Spleen (tissue), 7 donors: ENCODE data around the gene CAMK2B.

Experiments
- CTCF ChIP-seq, 11 experiments: fragments of 200-600 bp in 7 of 11; fragments of 450-650 bp in 4 of 11; sonication (generic) in 4 of 11; IDR thresholded peaks in 8 of 11; conservative IDR thresholded peaks in 3 of 11; 1 replicate in 7 of 11; 2 replicates in 4 of 11; pipeline versions ENCODE4 v1.4.0 to v1.8.0; 2016 to 2021; ENCODE audit warnings: antibody characterized with exemption in 11 of 11, inconsistent platforms in 4 of 11, mild to moderate bottlenecking in 1 of 11
- POLR2A ChIP-seq, 3 donors: fragments of 450-650 bp; IDR thresholded peaks; one replicate each; pipeline ENCODE4 v1.5.1; 2017; ENCODE audit warnings: antibody characterized with exemption in 3 of 3, mild to moderate bottlenecking in 1 of 3
- donor health status: DM: no; HTN: no; CAD: no; lungs with moderate emphysema.
- donor health status: DM: no; HTN: no; CAD: no.
- donor health status: DM: no; HTN: no; CAD: no.

DNA sequence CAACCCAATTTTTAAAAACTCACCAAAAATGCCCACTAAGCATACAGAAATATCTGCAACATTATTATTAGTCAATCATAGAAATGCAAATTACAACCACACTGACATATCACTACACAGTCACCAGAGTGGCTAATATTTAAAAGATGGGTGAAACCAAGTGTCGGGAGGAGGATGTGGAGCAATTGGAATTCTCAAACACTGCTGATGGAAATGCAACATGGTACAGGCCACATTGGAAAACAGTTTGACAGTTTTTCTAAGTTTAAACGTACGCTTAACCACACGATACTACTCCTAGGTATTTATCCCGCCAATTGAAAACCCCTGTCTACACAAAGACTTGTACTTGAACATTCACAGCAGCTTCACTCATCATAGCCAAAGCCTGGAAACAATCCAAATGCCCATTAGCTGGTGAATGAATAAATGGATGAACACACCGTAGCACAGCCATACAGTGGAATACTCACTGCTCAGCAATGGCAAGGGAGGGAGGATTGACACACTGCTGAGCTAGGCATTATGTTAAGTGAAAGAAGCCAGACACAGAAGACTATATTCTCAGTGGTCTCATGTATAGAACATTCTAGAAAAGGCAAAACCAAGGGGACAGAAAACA is 152.5 kb downstream of the CAMK2B start:
- TF ChIP-seq CTCF (IDR thresholded peaks at IDR 0.05 in 8 of 11, conservative IDR thresholded peaks at IDR 0.05 in 3 of 11) (no peak), POLR2A (IDR thresholded peaks at IDR 0.05) (no peak)
